Measurements from ENCODE around the gene DELE1.

DNA sequence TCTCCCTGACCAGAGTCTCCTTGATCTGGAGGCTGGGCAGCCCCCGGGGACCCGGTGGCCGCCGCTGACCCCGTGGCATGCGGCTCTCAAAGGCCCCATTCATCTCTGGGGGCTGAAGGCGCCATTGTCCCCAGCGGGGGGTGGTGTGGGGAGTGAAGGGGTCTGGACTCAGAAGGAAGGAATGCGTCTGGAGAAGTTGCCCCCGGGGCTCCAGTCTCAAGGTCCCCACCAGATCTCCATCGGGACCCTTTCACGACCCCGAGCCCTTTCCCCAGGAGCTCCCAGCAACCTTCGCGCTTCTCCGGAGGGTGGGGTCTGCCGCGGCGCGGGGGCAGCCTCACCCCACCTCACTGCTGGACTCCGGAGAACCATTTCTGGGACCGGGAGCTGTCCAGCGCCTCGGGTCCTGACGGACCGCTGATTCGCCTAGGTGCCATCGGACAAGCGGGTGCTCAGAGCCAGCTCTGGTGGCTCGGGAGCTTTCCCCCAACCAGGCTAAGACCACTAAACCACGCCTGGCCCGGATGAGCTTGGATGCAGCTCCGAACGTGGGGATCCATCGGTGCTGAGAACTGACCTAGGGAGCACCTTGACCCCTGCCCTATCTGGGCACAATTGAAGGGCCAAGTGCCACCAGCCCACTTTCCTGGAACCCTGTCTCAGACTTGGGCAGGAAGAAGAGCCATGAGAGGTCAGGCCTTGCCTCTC lies 40.3 kb upstream of the DELE1 start:
- TF ChIP-seq CTCF (IDR thresholded peaks at IDR 0.05): no peak
- no peak for TF ChIP-seq POLR2A (IDR thresholded peaks at IDR 0.05)
